Left kidney (tissue), 8 donors: ENCODE data around the gene LBP. TPM values are rescaled to one million over a fixed set of nuclear protein-coding genes. Genes with fewer than 3 reads are reported as not detected.
A peak's percentile ranks its signal among the peaks of the same experiment; 100 is the strongest.
"Not testable (repeated sequence)": the region's sequence is repeated elsewhere in the genome, so short reads cannot be mapped to it uniquely, and the experiment has no call there.

Experiments
- DNase-seq: peaks from one replicate; pipeline ENCODE4 v3.0.0-alpha.2; 2013
- long read RNA-seq, 8 donors: transcript quantifications; one replicate each; lab custom pipeline, GENCODE V29; 2026
- polyA plus RNA-seq: library from polyadenylated mRNA; unstranded; fragments of 120-200 nt; gene quantifications from one replicate; pipeline ENCODE4 v1.2.1, GENCODE V29; 2013; ENCODE audit not compliant: insufficient read length

The LBP gene
- polyA plus RNA-seq, result 0.10 TPM
- long read RNA-seq, donor 1, result 0 reads
- long read RNA-seq, donor 2, result 0 reads
- long read RNA-seq, donor 3, result 0 reads
- long read RNA-seq, donor 4, result 0 reads
- long read RNA-seq, donor 5, result 0 reads
- long read RNA-seq, donor 6, result 0 reads
- long read RNA-seq, donor 7, result 0 reads
- long read RNA-seq, donor 8, result 0 reads

- DNase-seq, result no peak
Observed at GRCh38 chr20:38346247-38346651, at the start of gene LBP. Gene LBP (plus strand): TSS chr20:38346482. CDS start chr20:38346517, 35 bp downstream.

GRCh38 chr20:38297916-38298674, 48.2 kb upstream of the LBP start:
- no peak for DNase-seq

GRCh38 chr20:38298768-38299288, 47.5 kb upstream of the LBP start:
- DNase-seq, result peak; percentile 41

- no peak for DNase-seq
Observed at GRCh38 chr20:38299963-38300362, 46.3 kb upstream of the LBP start.

GRCh38 chr20:38300438-38300837, 45.8 kb upstream of the LBP start:
- no peak for DNase-seq

GRCh38 chr20:38301309-38301708, 45.0 kb upstream of the LBP start:
- no peak for DNase-seq

- no peak for DNase-seq
Observed at GRCh38 chr20:38302786-38303185, 43.5 kb upstream of the LBP start.

- DNase-seq, result no peak
Observed at GRCh38 chr20:38303908-38304379, 42.3 kb upstream of the LBP start, which contains the start of gene BPI. Gene BPI (plus strand): TSS chr20:38304156. CDS start chr20:38304224, 68 bp downstream.

- no peak for DNase-seq
Observed at GRCh38 chr20:38304845-38305447, 41.3 kb upstream of the LBP start.

GRCh38 chr20:38305541-38305940, 40.7 kb upstream of the LBP start:
- no peak for DNase-seq

- no peak for DNase-seq
Observed at GRCh38 chr20:38306379-38306778, 39.9 kb upstream of the LBP start.

- DNase-seq, result no peak
Observed at GRCh38 chr20:38307371-38308046, 38.8 kb upstream of the LBP start.

GRCh38 chr20:38308047-38308438, 38.2 kb upstream of the LBP start:
- no peak for DNase-seq

GRCh38 chr20:38308447-38308846, 37.8 kb upstream of the LBP start:
- no peak for DNase-seq

GRCh38 chr20:38311091-38311490, 35.2 kb upstream of the LBP start:
- no peak for DNase-seq

- no peak for DNase-seq
Observed at GRCh38 chr20:38311491-38311890, 34.8 kb upstream of the LBP start.

- no peak for DNase-seq
Observed at GRCh38 chr20:38313676-38314075, 32.6 kb upstream of the LBP start.

- not testable (repeated sequence) for DNase-seq
Observed at GRCh38 chr20:38314350-38314749, 31.9 kb upstream of the LBP start.

- DNase-seq, result no peak
Observed at GRCh38 chr20:38315290-38315966, 30.9 kb upstream of the LBP start.

- DNase-seq, result no peak
Observed at GRCh38 chr20:38316341-38316740, 29.9 kb upstream of the LBP start.

- DNase-seq, result no peak
Observed at GRCh38 chr20:38317422-38317821, 28.9 kb upstream of the LBP start.

GRCh38 chr20:38320221-38320620, 26.1 kb upstream of the LBP start:
- DNase-seq, result no peak
